NB4 (cell line): Measurements from ENCODE around the gene AUTS2.

Source experiments
- POLR2A ChIP-seq: IDR thresholded peaks from 2 replicates; pipeline ENCODE4 v1.6.1; 2011; ENCODE audit warnings: mild to moderate bottlenecking; ENCODE audit not compliant: insufficient read length; ENCODE audit errors: extremely low read depth
- TF ChIP-seq, protein P1 (sequence below): IDR thresholded peaks from one replicate; pipeline ENCODE4 v1.5.1; 2012; ENCODE audit warnings: low read depth, low read length

DNA sequence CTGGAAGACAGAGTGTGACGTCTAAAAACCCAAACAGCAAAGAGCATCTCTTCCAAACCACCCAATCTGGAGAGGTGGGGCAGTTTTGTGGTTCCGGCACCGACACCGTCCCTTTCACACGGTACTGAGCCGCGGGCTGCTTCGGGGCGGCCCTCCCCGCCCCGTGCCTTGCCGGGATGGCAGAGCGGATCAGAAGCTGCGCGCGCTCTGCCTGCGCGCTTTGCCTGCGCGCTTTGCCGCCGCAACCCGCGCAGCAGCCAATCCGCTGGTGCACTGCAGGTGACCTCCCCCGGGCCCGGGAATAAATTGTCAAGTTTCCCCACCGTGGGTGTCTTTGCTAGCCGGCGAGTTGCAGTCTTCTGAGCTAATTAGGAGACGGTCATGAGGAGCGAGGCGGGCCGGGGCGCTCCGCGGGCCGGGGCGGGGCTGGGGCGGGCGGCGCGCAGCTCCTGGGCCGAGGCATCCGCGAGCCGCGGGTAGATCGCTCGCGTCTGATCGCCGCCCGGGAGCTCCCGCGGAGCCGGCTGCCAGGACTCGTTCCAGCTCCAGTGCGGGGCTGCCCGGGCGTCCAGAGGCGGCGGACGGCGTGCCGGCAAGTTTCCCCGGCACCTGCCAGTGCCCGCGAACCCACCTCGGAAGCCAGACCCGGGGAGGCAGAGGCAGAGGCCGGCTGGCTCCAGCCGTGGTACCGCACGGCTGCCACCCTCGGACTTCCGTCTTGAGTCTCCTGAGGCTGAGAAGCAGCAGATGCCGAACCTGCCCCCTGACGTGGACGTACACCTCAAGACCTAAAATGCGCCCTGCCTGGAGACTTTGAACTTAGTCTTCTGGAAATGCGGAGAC is 997.7 kb downstream of the AUTS2 start:
- TF ChIP-seq, protein P1, sequence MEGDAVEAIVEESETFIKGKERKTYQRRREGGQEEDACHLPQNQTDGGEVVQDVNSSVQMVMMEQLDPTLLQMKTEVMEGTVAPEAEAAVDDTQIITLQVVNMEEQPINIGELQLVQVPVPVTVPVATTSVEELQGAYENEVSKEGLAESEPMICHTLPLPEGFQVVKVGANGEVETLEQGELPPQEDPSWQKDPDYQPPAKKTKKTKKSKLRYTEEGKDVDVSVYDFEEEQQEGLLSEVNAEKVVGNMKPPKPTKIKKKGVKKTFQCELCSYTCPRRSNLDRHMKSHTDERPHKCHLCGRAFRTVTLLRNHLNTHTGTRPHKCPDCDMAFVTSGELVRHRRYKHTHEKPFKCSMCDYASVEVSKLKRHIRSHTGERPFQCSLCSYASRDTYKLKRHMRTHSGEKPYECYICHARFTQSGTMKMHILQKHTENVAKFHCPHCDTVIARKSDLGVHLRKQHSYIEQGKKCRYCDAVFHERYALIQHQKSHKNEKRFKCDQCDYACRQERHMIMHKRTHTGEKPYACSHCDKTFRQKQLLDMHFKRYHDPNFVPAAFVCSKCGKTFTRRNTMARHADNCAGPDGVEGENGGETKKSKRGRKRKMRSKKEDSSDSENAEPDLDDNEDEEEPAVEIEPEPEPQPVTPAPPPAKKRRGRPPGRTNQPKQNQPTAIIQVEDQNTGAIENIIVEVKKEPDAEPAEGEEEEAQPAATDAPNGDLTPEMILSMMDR: no peak
- no peak for TF ChIP-seq POLR2A
